Right lobe of liver (tissue), 4 donors: ENCODE results near the gene GSTO2.

Source experiments
- CTCF ChIP-seq, 4 donors: fragments of 200-600 bp in 3 of 4; fragments of 450-650 bp in 1 of 4; IDR thresholded peaks; one replicate each; pipeline versions ENCODE4 v1.5.1 to v1.8.0; 2016 to 2022; ENCODE audit warnings: antibody characterized with exemption in 4 of 4, mild to moderate bottlenecking in 2 of 4
- POLR2A ChIP-seq: fragments of 450-650 bp; IDR thresholded peaks from one replicate; pipeline ENCODE4 v1.6.1; 2017; ENCODE audit warnings: antibody characterized with exemption, mild to moderate bottlenecking
- donor health status: DM: no; HTN: no; CAD: no.
- donor health status: DM: no; HTN: no; CAD: no.
- donor health status: DM: no; HTN: yes; CAD: no.

GRCh38 chr10:104315486-104315921 is 46.5 kb downstream of the GSTO2 start:
- TF ChIP-seq CTCF (IDR thresholded peaks at IDR 0.05), result no peak
- TF ChIP-seq POLR2A, result no peak
